A673 (cell line): ENCODE measurements around the gene RGS3.

Source experiments
- EZH2 ChIP-seq: fragments of 200-600 bp; sonication (generic); IDR thresholded peaks from 2 replicates; pipeline ENCODE4 v1.6.1; 2017; ENCODE audit warnings: borderline replicate concordance, low read depth, mild to moderate bottlenecking, mixed read lengths, antibody characterized with exemption, low read length; ENCODE audit not compliant: poor library complexity, severe bottlenecking
- TF ChIP-seq, protein P1 (sequence below): fragments of 300-800, 200-600 bp; sonication (generic); conservative IDR thresholded peaks from 2 replicates; pipeline ENCODE4 v1.5.1; 2017; ENCODE audit warnings: low read depth, mild to moderate bottlenecking, antibody characterized with exemption, low read length, moderate library complexity, mixed read lengths

DNA sequence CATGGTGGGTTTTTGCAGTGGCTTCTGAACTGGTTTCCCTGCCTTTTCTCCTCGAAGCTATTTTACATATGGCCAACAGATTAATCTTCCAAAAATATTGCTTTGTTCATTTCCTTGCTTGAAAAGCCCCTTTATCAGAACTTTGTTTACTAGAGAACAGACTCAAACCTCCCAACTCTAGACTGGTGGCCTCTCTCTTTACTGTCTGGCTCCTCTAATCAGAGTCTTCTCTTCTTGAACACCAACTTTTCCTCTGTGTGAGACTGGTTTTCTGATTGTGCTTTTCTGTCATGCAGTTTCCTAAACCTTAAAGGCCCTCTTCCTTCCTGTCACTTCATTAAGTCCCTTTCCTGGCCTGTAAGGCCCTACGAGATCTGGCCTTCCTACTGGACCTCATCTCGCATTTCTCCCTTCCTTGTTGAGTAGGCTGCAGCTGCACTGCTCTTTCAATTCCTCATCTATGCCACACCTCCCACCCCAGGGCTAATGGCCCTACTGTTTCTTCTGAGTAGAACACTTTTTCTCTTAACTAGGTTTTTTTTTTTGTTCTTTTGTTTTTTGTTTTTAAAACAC, 47.3 kb upstream of the RGS3 start:
- TF ChIP-seq, protein P1, sequence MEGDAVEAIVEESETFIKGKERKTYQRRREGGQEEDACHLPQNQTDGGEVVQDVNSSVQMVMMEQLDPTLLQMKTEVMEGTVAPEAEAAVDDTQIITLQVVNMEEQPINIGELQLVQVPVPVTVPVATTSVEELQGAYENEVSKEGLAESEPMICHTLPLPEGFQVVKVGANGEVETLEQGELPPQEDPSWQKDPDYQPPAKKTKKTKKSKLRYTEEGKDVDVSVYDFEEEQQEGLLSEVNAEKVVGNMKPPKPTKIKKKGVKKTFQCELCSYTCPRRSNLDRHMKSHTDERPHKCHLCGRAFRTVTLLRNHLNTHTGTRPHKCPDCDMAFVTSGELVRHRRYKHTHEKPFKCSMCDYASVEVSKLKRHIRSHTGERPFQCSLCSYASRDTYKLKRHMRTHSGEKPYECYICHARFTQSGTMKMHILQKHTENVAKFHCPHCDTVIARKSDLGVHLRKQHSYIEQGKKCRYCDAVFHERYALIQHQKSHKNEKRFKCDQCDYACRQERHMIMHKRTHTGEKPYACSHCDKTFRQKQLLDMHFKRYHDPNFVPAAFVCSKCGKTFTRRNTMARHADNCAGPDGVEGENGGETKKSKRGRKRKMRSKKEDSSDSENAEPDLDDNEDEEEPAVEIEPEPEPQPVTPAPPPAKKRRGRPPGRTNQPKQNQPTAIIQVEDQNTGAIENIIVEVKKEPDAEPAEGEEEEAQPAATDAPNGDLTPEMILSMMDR: no peak
- TF ChIP-seq EZH2: no peak
